OCI-LY3 (cell line): ENCODE data around the gene CELF6.

ENCODE experiments used
- H2AFZ ChIP-seq: fragments of 200-600, 300-600 bp; shearing (Covaris generic); 2 replicates; pipeline ENCODE4 v1.6.0; 2014; ENCODE audit warnings: antibody characterized with exemption, low read depth, low read length
- H3K27ac ChIP-seq: fragments of 200-600, 300-600 bp; sonication (generic); 2 replicates; pipeline ENCODE4 v1.5.1; 2014; ENCODE audit warnings: mild to moderate bottlenecking, low read length, moderate library complexity, mixed read lengths
- H3K27me3 ChIP-seq: fragments of 200-600, 300-600 bp; sonication (generic); 2 replicates; pipeline ENCODE4 v1.6.1; 2014; ENCODE audit warnings: low read depth, low read length, mixed read lengths
- H3K36me3 ChIP-seq: fragments of 200-600, 300-600 bp; sonication (generic); replicated peaks from 2 replicates; pipeline ENCODE3; 2014; ENCODE audit warnings: low read depth, low read length, mixed read lengths
- H3K4me1 ChIP-seq: fragments of 300-600, 200-600 bp; sonication (generic); 2 replicates; pipeline ENCODE4 v1.6.1; 2014; ENCODE audit warnings: low read length, mixed read lengths
- H3K4me2 ChIP-seq: fragments of 200-600, 300-600 bp; sonication (generic); 2 replicates; pipeline ENCODE4 v1.6.1; 2014; ENCODE audit warnings: low read length, mixed read lengths
- H3K4me3 ChIP-seq: fragments of 300-600, 200-600 bp; sonication (generic); 2 replicates; pipeline ENCODE4 v1.5.1; 2014; ENCODE audit warnings: antibody characterized with exemption, mild to moderate bottlenecking, low read length, moderate library complexity
- H3K79me2 ChIP-seq: fragments of 300-600, 200-600 bp; shearing (Covaris generic); 2 replicates; pipeline ENCODE4 v1.6.1; 2014; ENCODE audit warnings: mild to moderate bottlenecking, low read length, mixed read lengths
- H3K9ac ChIP-seq: fragments of 300-600, 200-600 bp; shearing (Covaris generic); 2 replicates; pipeline ENCODE4 v1.6.0; 2014; ENCODE audit warnings: mild to moderate bottlenecking, low read length, moderate library complexity
- H3K9me3 ChIP-seq: fragments of 200-600, 300-600 bp; shearing (Covaris generic); 2 replicates; pipeline ENCODE4 v1.6.1; 2014; ENCODE audit warnings: low read length, mixed read lengths; ENCODE audit not compliant: insufficient read depth
- H4K20me1 ChIP-seq: fragments of 200-600, 300-600 bp; sonication (generic); 2 replicates; pipeline ENCODE4 v1.6.1; 2016; ENCODE audit warnings: low read length, mixed read lengths; ENCODE audit not compliant: insufficient read depth
- CTCF ChIP-seq: fragments of 200-600, 300-600 bp; sonication (generic); IDR thresholded peaks from 2 replicates; pipeline ENCODE4 v1.5.1; 2014; ENCODE audit warnings: antibody characterized with exemption, low read length, low read depth
- EZH2phosphoT487 ChIP-seq: fragments of 200-600 bp; shearing (Covaris generic); IDR thresholded peaks from 2 replicates; pipeline ENCODE4 v1.6.1; 2018; ENCODE audit warnings: antibody characterized with exemption, mixed run types, low read depth

The CELF6 gene

GRCh38 chr15:72342385-72342784 lies 22.4 kb upstream of the CELF6 start:
- TF ChIP-seq CTCF (peak; percentile 50), EZH2phosphoT487 (no peak)
- no peaks in the 10 kb centered on the region for H3K79me2 ChIP-seq
- H3K4me3 ChIP-seq: no peak overlapping the region
- H3K4me1 ChIP-seq: no peaks in the 10 kb centered on the region
- H3K27ac ChIP-seq: no peak overlapping the region
- no peaks in the 10 kb centered on the region for H3K9me3 ChIP-seq
- H3K9ac ChIP-seq: no peak overlapping the region
- no peak overlapping the region for H2AFZ ChIP-seq
- no peaks in the 10 kb centered on the region for H3K27me3 ChIP-seq
- H3K36me3 ChIP-seq: peaks cover 22% of the 10 kb centered on the region
- no peak overlapping the region for H3K4me2 ChIP-seq
- no peaks in the 10 kb centered on the region for H4K20me1 ChIP-seq

GRCh38 chr15:72341361-72341760 lies 21.4 kb upstream of the CELF6 start:
- Histone ChIP-seq H3K27me3 (no peaks in the 10 kb centered on the region), H3K4me1 (no peaks in the 10 kb centered on the region), H3K27ac (no peak overlapping the region), H3K4me2 (no peak overlapping the region), H3K36me3 (peaks cover 18% of the 10 kb centered on the region), H3K9me3 (no peaks in the 10 kb centered on the region), H3K79me2 (no peaks in the 10 kb centered on the region), H2AFZ (no peak overlapping the region), H3K4me3 (no peak overlapping the region), H3K9ac (no peak overlapping the region), H4K20me1 (no peaks in the 10 kb centered on the region)
- no peak for TF ChIP-seq EZH2phosphoT487

GRCh38 chr15:72340366-72340765 lies 20.4 kb upstream of the CELF6 start:
- Histone ChIP-seq H3K36me3 (peaks cover 12% of the 10 kb centered on the region), H3K4me2 (no peak overlapping the region), H3K9me3 (no peaks in the 10 kb centered on the region), H4K20me1 (no peaks in the 10 kb centered on the region), H3K4me1 (no peaks in the 10 kb centered on the region), H3K27ac (no peak overlapping the region), H2AFZ (no peak overlapping the region), H3K4me3 (no peak overlapping the region), H3K9ac (no peak overlapping the region), H3K79me2 (no peaks in the 10 kb centered on the region), H3K27me3 (no peaks in the 10 kb centered on the region)
- no peak for TF ChIP-seq CTCF
- no peak for TF ChIP-seq EZH2phosphoT487

DNA sequence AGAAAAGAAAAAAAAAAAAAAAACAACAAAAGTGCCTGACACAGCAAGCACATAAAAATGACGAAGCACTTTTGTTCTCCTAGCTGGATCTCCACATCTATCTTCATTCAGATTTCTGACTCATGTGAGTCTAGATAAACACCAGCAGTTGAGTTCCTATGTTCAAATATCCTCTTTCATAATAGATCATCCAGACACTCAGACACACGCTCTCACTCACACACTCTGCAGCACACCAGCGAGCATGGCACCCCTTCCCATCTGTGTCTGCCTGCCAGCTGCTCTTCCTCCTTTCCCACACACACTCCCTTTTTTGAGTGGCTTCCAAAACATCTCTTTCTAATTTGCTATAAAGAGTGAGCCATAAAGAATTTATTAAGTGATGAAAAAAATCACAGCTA lies 19.8 kb upstream of the CELF6 start:
- H2AFZ ChIP-seq: no peak overlapping the region
- no peak for TF ChIP-seq CTCF
- TF ChIP-seq EZH2phosphoT487: no peak
- H3K79me2 ChIP-seq: no peaks in the 10 kb centered on the region
- no peak overlapping the region for H3K4me2 ChIP-seq
- H3K4me1 ChIP-seq: no peaks in the 10 kb centered on the region
- H3K27ac ChIP-seq: no peak overlapping the region
- no peak overlapping the region for H3K9ac ChIP-seq
- H4K20me1 ChIP-seq: no peaks in the 10 kb centered on the region
- H3K36me3 ChIP-seq: peaks cover 9% of the 10 kb centered on the region
- H3K4me3 ChIP-seq: no peak overlapping the region
- H3K27me3 ChIP-seq: no peaks in the 10 kb centered on the region
- H3K9me3 ChIP-seq: no peaks in the 10 kb centered on the region
